GM18870 (cell line): ENCODE measurements around the gene TPCN1.

ENCODE experiments used
- ATAC-seq: cut with Tn5 transposase; IDR thresholded peaks from one replicate; pipeline ENCODE4 v1.9.1; 2021; ENCODE audit warnings: moderate library complexity; ENCODE audit not compliant: unreplicated experiment

Gene TPCN1

GRCh38 chr12:113332688-113333417 lies 111.6 kb downstream of the TPCN1 start:
- no peak for ATAC-seq

- no peak for ATAC-seq
Observed at GRCh38 chr12:113333418-113333750, 112.1 kb downstream of the TPCN1 start.

- ATAC-seq: no peak
Observed at GRCh38 chr12:113333877-113334785, 112.9 kb downstream of the TPCN1 start.

- no peak for ATAC-seq
Observed at GRCh38 chr12:113334786-113335539, 113.7 kb downstream of the TPCN1 start, which contains the start of gene SLC8B1. TSS of gene SLC8B1 (minus strand) at chr12:113335109. CDS start at chr12:113332878, 2,231 bp downstream.

- no peak for ATAC-seq
Observed at GRCh38 chr12:113339540-113339939, 118.3 kb downstream of the TPCN1 start.

GRCh38 chr12:113340061-113340460 lies 118.8 kb downstream of the TPCN1 start:
- no peak for ATAC-seq

GRCh38 chr12:113341535-113341934 lies 120.3 kb downstream of the TPCN1 start:
- no peak for ATAC-seq

GRCh38 chr12:113345318-113345717 lies 124.1 kb downstream of the TPCN1 start:
- ATAC-seq: no peak

GRCh38 chr12:113346353-113346752 lies 125.1 kb downstream of the TPCN1 start:
- no peak for ATAC-seq

GRCh38 chr12:113347107-113347506 lies 125.8 kb downstream of the TPCN1 start:
- ATAC-seq: no peak

- ATAC-seq: no peak
Observed at GRCh38 chr12:113347892-113348291, 126.6 kb downstream of the TPCN1 start.
